Heart left ventricle (tissue), 16 donors: Measurements from ENCODE around the gene TEAD1. TPM values are rescaled to one million over a fixed set of nuclear protein-coding genes. Genes with fewer than 3 reads are reported as not detected.

Experiments
- ATAC-seq, 4 donors: fragments of 200-7000 bp; cut with Tn5 transposase; one replicate each; pipeline ENCODE4 v1.9.1; 2020 to 2022; ENCODE audit warnings: moderate library complexity in 4 of 4, mild to moderate bottlenecking in 3 of 4, moderate number of reproducible peaks in 1 of 4
- DNase-seq, 5 donors: peaks; one replicate each; pipeline ENCODE4 v3.0.0-alpha.2; 2020
- H3K27ac ChIP-seq, 12 donors: fragments of 200-600 bp; sonication (generic) in 4 of 12; one replicate each; pipeline versions ENCODE4 v1.5.0 to v1.8.0; 2016 to 2022; ENCODE audit warnings: mild to moderate bottlenecking in 2 of 12
- H3K27me3 ChIP-seq, 9 donors: fragments of 200-600 bp; sonication (generic) in 2 of 9; one replicate each; pipeline versions ENCODE4 v1.5.1 to v1.8.0; 2016 to 2022; ENCODE audit warnings: mild to moderate bottlenecking in 3 of 9
- H3K36me3 ChIP-seq, 9 donors: fragments of 200-600 bp; sonication (generic) in 2 of 9; one replicate each; pipeline versions ENCODE4 v1.5.0 to v1.8.0; 2018 to 2022; ENCODE audit warnings: mild to moderate bottlenecking in 2 of 9
- H3K4me1 ChIP-seq, 12 donors: fragments of 200-600 bp; sonication (generic) in 4 of 12; one replicate each; pipeline versions ENCODE4 v1.5.0 to v1.8.0; 2016 to 2022; ENCODE audit warnings: mild to moderate bottlenecking in 3 of 12
- H3K4me3 ChIP-seq, 12 donors: fragments of 200-600 bp; sonication (generic) in 4 of 12; one replicate each; pipeline versions ENCODE4 v1.5.0 to v1.8.0; 2017 to 2022; ENCODE audit warnings: mild to moderate bottlenecking in 9 of 12, moderate library complexity in 4 of 12
- H3K9me3 ChIP-seq, 12 donors: fragments of 200-600 bp; sonication (generic) in 4 of 12; one replicate each; pipeline versions ENCODE4 v1.5.0 to v1.8.0; 2016 to 2022; ENCODE audit warnings: mild to moderate bottlenecking in 1 of 12
- POLR2A ChIP-seq, 2 donors: fragments of 450-650 bp; IDR thresholded peaks; one replicate each; pipeline ENCODE4 v1.6.1; 2017; ENCODE audit warnings: antibody characterized with exemption in 2 of 2, mild to moderate bottlenecking in 2 of 2, moderate library complexity in 2 of 2
- WGBS, 4 donors: extraction: QIAGEN DNeasy Blood & Tissue Kit in 2 of 4; methylation state at CpG; one replicate each; pipeline versions ENCODE4 v1.1.5 to v1.1.7; 2013 to 2018; 5-methylcytosine and 5-hydroxymethylcytosine counted together
- intact Hi-C, 10 donors: fragments of 100-400 bp; cut with DNase I; formaldehyde crosslinking; loops; one replicate each; pipeline versions ENCODE4 v1.11.1 to v1.14.2; 2022
- polyA plus RNA-seq, 2 donors: library from polyadenylated mRNA; stranded (reverse); fragments of 200-250 nt; gene quantifications; one replicate each; pipeline ENCODE4 v1.2.3, GENCODE V29; 2013
- total RNA-seq, 9 donors: library from RNA; depleted of rRNA in 2 of 9; stranded (reverse); fragments of >200 nt in 2 of 9; fragmentation: NEBNext Ultra II Directional in 3 of 9; extraction: Animal tissue kit (Norgen Biotek cat#: 25700) in 3 of 9; gene quantifications; one replicate each; pipeline versions ENCODE4 v1.1.0 to v1.2.4, GENCODE V29; 2016 to 2023
- TF ChIP-seq, protein P1 (sequence below), 12 donors: fragments of 200-600 bp; sonication (generic) in 4 of 12; IDR thresholded peaks; one replicate each; pipeline versions ENCODE4 v1.5.0 to v1.8.0; 2018 to 2022; ENCODE audit warnings: antibody characterized with exemption in 12 of 12, mild to moderate bottlenecking in 5 of 12
- donor health status: ischemic (EF 13 %, LVEDD 7.1; RV severe dilation, severe dysfunction).
- donor health status: healthy with polysubstance abuse.
- donor health status: DM: no; HTN: yes; CAD: no.
- donor health status: DM: no; HTN: no; CAD: no.
- donor health status: ischemic (EF 25% LVEDD 6.9; RV normal size, moderate dysfunction).
- donor health status: ischemic (EF 25% LVEDD 5.7; RV mildly dilated, moderate dysfunction).
- donor health status: healthy.
- donor health status: DM: yes; HTN: yes; CAD: no.
- donor health status: ischemic (EF 35%, LVEDD 5.7; RV mildly dilated, moderate dysfunction).
- donor health status: nonischemic (EF 11% LVEDD 7.7; RV severe dilation, severe dysfunction).
- donor health status: DM: yes; HTN: yes; CAD: no.
- donor health status: PGD.
- donor health status: ischemic (EF 29% LVEDD 5.4; RV normal size, mild dysfunction).
- donor health status: nonischemic (EF 23%, LVEDD 6.1; RV moderate dilation, normal function).

Gene TEAD1
- total and polyA plus RNA-seq, 11 donors: 14.4 to 161 (median 113) TPM

DNA sequence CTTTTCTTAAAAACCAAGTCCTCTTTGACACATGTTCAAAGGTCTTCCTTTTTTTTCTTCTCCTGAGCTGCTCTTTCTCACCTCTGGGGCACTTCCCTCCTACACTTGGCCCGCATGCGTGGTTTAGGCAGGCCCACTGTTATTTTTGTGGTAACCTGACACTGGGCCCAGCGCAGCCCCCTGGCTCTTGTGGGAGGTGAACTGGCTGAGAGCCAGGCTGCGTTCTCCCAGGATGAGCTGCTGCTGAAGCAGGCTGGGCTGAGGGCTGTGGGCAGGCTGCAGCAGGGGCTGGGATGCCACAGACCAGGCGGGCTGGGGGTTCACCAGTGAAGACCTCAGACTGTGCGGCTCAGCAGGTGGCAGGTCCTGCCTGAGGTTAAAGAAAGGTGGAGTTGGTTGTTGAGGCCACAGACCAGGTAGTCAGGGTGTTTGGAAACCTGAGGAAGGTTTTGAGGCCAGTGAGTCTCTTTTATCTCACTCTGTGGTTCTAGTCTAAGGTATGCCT lies 72.4 kb downstream of the TEAD1 start:
- Histone ChIP-seq H3K27ac (peak overlapping the region in 10 of 12 donors; percentile 9 to 81 (median 53)), H3K4me1 (peaks cover 0 to 71% (median 18%) of the 10 kb centered on the region in 12 donors), H3K36me3 (no peaks in the 10 kb centered on the region), H3K9me3 (no peaks in the 10 kb centered on the region), H3K27me3 (no peaks in the 10 kb centered on the region), H3K4me3 (no peak overlapping the region)
- DNase-seq: peak; percentile 74 to 87 (median 82)
- intact Hi-C loops: loop anchor here in 2 of 10 donors (10.0 kb wide), 2 partner anchors 62 to 72 kb away; partner anchors contain the start of gene TEAD1 (in 1 of the 2)
- TF ChIP-seq, protein P1, sequence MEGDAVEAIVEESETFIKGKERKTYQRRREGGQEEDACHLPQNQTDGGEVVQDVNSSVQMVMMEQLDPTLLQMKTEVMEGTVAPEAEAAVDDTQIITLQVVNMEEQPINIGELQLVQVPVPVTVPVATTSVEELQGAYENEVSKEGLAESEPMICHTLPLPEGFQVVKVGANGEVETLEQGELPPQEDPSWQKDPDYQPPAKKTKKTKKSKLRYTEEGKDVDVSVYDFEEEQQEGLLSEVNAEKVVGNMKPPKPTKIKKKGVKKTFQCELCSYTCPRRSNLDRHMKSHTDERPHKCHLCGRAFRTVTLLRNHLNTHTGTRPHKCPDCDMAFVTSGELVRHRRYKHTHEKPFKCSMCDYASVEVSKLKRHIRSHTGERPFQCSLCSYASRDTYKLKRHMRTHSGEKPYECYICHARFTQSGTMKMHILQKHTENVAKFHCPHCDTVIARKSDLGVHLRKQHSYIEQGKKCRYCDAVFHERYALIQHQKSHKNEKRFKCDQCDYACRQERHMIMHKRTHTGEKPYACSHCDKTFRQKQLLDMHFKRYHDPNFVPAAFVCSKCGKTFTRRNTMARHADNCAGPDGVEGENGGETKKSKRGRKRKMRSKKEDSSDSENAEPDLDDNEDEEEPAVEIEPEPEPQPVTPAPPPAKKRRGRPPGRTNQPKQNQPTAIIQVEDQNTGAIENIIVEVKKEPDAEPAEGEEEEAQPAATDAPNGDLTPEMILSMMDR (IDR thresholded peaks at IDR 0.05): no peak
- no peak for TF ChIP-seq POLR2A (IDR thresholded peaks at IDR 0.05)
- WGBS, 4 donors: 29 to 42% (median 35%) methylated on average over 5 to 6 of the region's 6 CpGs
- ATAC-seq: peak; percentile 68 to 83 (median 77)

DNA sequence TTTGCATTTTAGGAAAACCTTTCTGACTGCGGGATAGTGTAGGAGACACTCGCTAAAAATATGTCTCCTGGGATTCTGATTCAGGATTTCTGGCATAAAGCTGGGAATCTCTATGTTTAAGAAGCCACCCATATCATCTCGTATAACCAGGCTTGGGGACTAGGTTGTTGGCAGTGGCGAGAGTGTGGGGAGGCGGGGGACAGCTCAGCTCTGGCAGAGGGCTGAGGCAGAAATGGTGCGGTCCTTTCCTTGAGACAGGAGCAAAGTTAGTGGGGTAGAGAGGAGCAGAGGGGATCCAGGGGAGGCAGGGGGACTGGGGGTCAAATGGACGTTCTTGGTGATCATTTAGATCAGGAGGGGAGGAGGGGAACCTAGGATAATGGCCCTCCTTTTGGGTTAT lies 74.3 kb downstream of the TEAD1 start:
- intact Hi-C loops: loop anchor here in 2 of 10 donors (10.0 kb wide), 2 partner anchors 64 to 74 kb away; partner anchors contain the start of gene TEAD1 (in 1 of the 2)
- ATAC-seq (no peak), DNase-seq (no peak)
- Histone ChIP-seq H3K4me1 (peaks cover 0 to 66% (median 18%) of the 10 kb centered on the region in 12 donors), H3K4me3 (no peak overlapping the region), H3K9me3 (no peaks in the 10 kb centered on the region), H3K27ac (no peak overlapping the region), H3K36me3 (no peaks in the 10 kb centered on the region), H3K27me3 (no peaks in the 10 kb centered on the region)
- TF ChIP-seq, protein P1 (IDR thresholded peaks at IDR 0.05): no peak
- TF ChIP-seq POLR2A (IDR thresholded peaks at IDR 0.05): no peak
- 79 to 86% (median 81%) methylated on average over 7 of the region's 7 CpGs for WGBS, 4 donors

DNA sequence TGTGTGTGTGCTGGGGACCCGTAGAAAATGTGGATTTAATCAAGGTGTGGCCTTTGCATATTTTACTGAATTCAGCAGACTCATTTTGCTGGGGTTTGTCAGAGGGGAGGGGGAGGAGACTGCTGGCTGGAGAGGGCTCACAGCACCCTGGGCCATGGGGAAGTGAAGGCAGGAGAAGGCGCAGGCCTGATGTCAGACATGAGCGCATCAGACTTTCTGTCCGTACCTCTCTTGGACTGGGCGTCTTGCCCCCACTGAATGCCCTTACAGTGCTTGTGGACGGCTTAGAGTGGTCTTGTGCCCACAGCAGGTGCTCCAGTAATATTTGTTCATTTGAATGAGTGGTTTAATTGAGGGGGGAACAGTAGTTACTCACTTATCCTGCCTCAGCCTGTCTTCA lies 75.2 kb downstream of the TEAD1 start:
- ATAC-seq (no peak), DNase-seq (no peak)
- intact Hi-C loops: loop anchor here in 2 of 10 donors (10.0 kb wide), 2 partner anchors 65 to 75 kb away; partner anchors contain the start of gene TEAD1 (in 1 of the 2)
- Histone ChIP-seq H3K4me1 (peaks cover 0 to 69% (median 19%) of the 10 kb centered on the region in 12 donors), H3K4me3 (no peak overlapping the region), H3K9me3 (no peaks in the 10 kb centered on the region), H3K36me3 (no peaks in the 10 kb centered on the region), H3K27ac (no peak overlapping the region), H3K27me3 (no peaks in the 10 kb centered on the region)
- 90 to 98% (median 95%) methylated on average over 6 of the region's 6 CpGs for WGBS, 4 donors
- TF ChIP-seq, protein P1 (IDR thresholded peaks at IDR 0.05): no peak
- no peak for TF ChIP-seq POLR2A (IDR thresholded peaks at IDR 0.05)

DNA sequence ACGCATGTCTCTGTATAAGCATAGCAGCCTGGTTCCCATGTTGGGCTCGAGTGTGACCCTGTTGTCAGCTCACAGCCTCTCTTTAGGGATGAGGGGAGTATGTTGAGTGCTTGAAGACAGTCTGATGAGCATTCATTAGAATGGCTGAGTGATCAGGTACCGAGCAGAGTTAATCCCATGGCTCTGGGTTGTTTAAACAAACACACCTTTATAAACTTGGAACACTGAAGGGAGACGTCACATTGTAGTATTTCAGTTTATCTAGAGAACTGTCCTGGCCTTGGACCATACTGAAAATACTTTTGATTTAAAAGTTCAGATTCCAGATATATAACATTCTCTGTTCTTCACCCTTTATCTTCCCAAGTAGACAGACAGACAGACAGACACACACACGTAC lies 76.0 kb downstream of the TEAD1 start:
- ATAC-seq (no peak), DNase-seq (no peak)
- TF ChIP-seq, protein P1 (IDR thresholded peaks at IDR 0.05): no peak
- no peak for TF ChIP-seq POLR2A (IDR thresholded peaks at IDR 0.05)
- no peaks in the 10 kb centered on the region for H3K9me3 ChIP-seq
- no peak overlapping the region for H3K4me3 ChIP-seq
- intact Hi-C loops: no loop called here
- no peak overlapping the region for H3K27ac ChIP-seq
- H3K4me1 ChIP-seq: peaks cover 0 to 76% (median 22%) of the 10 kb centered on the region in 12 donors
- WGBS, 4 donors: 78 to 87% (median 80%) methylated on average over 5 of the region's 5 CpGs
- H3K36me3 ChIP-seq: no peaks in the 10 kb centered on the region
- H3K27me3 ChIP-seq: no peaks in the 10 kb centered on the region
